Memory B cell (primary cell): ENCODE data around the gene CRISPLD2.

Experiments
- ATAC-seq: fragments of 150-1000 bp; cut with Tn5 transposase; 2 replicates; pipeline ENCODE4 v1.10.0; 2021; ENCODE audit warnings: low read depth, mild to moderate bottlenecking, moderate library complexity
- DNase-seq, 2 donors: peaks; one replicate each; pipeline ENCODE4 v3.0.0; 2022; ENCODE audit warnings: low spot score in 2 of 2
- H3K27ac Mint-ChIP-seq: one replicate; pipeline ENCODE4 v1.8.0; 2022; ENCODE audit warnings: mild to moderate bottlenecking, moderate library complexity, mixed read lengths
- H3K27me3 Mint-ChIP-seq: one replicate; pipeline ENCODE4 v1.8.0; 2022; ENCODE audit warnings: mixed read lengths
- H3K36me3 Mint-ChIP-seq: one replicate; pipeline ENCODE4 v1.8.0; 2022; ENCODE audit warnings: mild to moderate bottlenecking, mixed read lengths
- H3K4me1 Mint-ChIP-seq: one replicate; pipeline ENCODE4 v1.8.0; 2022; ENCODE audit warnings: mixed read lengths
- H3K4me3 Mint-ChIP-seq: one replicate; pipeline ENCODE4 v1.8.0; 2022; ENCODE audit warnings: mild to moderate bottlenecking, moderate library complexity, mixed read lengths
- H3K9me3 Mint-ChIP-seq: one replicate; pipeline ENCODE4 v1.8.0; 2022; ENCODE audit warnings: mixed read lengths

Gene CRISPLD2

GRCh38 chr16:84940670-84941551 lies 121.1 kb downstream of the CRISPLD2 start:
- DNase-seq, result no peak
- Mint-ChIP-seq H3K27ac (no peak overlapping the region), H3K9me3 (no peaks in the 10 kb centered on the region), H3K4me1 (no peaks in the 10 kb centered on the region), H3K4me3 (no peak overlapping the region), H3K36me3 (no peaks in the 10 kb centered on the region), H3K27me3 (peaks cover 9% of the 10 kb centered on the region)
- ATAC-seq, result no peak

DNA sequence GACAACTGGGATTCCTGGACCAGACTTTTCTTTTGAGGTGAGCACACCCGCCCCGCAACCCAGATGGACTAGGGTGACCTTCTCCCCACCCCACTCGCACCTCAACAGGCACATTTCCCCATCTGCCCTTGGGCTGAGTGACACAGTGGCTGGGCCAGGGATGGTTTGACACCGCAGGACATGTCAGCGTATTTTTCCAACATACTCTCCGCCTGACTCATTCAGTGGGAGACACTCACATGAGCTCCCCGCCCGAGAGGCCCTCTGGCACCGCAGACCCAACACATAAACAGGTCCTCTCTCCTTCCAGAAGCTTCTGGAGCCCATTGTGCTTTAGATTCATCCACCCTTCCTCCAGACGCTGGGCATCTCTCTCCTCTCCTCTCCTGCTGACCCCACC lies 122.1 kb downstream of the CRISPLD2 start:
- peaks cover 9% of the 10 kb centered on the region for H3K27me3 Mint-ChIP-seq
- H3K9me3 Mint-ChIP-seq, result no peaks in the 10 kb centered on the region
- DNase-seq, result no peak
- H3K4me1 Mint-ChIP-seq, result no peaks in the 10 kb centered on the region
- no peak overlapping the region for H3K4me3 Mint-ChIP-seq
- no peak overlapping the region for H3K27ac Mint-ChIP-seq
- ATAC-seq, result no peak
- no peaks in the 10 kb centered on the region for H3K36me3 Mint-ChIP-seq

GRCh38 chr16:84942786-84943185 lies 123.0 kb downstream of the CRISPLD2 start:
- ATAC-seq (no peak), DNase-seq (no peak)
- Mint-ChIP-seq H3K27me3 (peaks cover 9% of the 10 kb centered on the region), H3K4me3 (no peak overlapping the region), H3K27ac (no peak overlapping the region), H3K36me3 (no peaks in the 10 kb centered on the region), H3K9me3 (no peaks in the 10 kb centered on the region), H3K4me1 (no peaks in the 10 kb centered on the region)

GRCh38 chr16:84943620-84944019 lies 123.8 kb downstream of the CRISPLD2 start:
- H3K27me3 Mint-ChIP-seq, result peaks cover 9% of the 10 kb centered on the region
- H3K9me3 Mint-ChIP-seq, result no peaks in the 10 kb centered on the region
- no peaks in the 10 kb centered on the region for H3K36me3 Mint-ChIP-seq
- no peaks in the 10 kb centered on the region for H3K4me1 Mint-ChIP-seq
- no peak for ATAC-seq
- H3K27ac Mint-ChIP-seq, result no peak overlapping the region
- H3K4me3 Mint-ChIP-seq, result no peak overlapping the region
- no peak for DNase-seq

DNA sequence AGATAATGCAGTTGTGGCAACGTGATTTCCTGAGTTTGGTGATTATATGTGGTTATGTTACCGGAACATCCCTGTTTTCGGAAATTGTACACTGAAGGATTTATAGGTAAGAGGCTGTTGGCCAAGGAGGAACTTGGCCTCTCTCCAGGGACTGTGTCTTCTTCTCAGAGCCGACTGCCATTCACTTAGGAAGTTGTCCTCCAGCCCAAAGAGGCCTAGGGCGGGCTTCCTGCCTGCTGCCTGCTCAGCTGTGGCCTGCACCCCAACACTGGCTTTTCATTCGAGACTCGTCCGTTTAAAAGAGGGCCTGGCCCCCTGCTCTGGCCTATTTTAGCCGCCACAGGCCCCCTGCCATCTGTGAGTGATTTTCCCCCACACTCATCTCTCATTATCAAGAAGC lies 127.2 kb downstream of the CRISPLD2 start:
- H3K4me3 Mint-ChIP-seq, result no peak overlapping the region
- peaks cover 11% of the 10 kb centered on the region for H3K27me3 Mint-ChIP-seq
- DNase-seq (no peak), ATAC-seq (no peak)
- H3K36me3 Mint-ChIP-seq, result no peaks in the 10 kb centered on the region
- H3K27ac Mint-ChIP-seq, result no peak overlapping the region
- no peaks in the 10 kb centered on the region for H3K9me3 Mint-ChIP-seq
- H3K4me1 Mint-ChIP-seq, result no peaks in the 10 kb centered on the region

- H3K36me3 Mint-ChIP-seq, result no peaks in the 10 kb centered on the region
- ATAC-seq (peak; percentile 46), DNase-seq (no peak)
- no peak overlapping the region for H3K27ac Mint-ChIP-seq
- H3K4me1 Mint-ChIP-seq, result peaks cover 2% of the 10 kb centered on the region
- no peak overlapping the region for H3K4me3 Mint-ChIP-seq
- H3K9me3 Mint-ChIP-seq, result no peaks in the 10 kb centered on the region
- H3K27me3 Mint-ChIP-seq, result peaks cover 9% of the 10 kb centered on the region
Measured at GRCh38 chr16:84947996-84948850, 128.4 kb downstream of the CRISPLD2 start.

DNA sequence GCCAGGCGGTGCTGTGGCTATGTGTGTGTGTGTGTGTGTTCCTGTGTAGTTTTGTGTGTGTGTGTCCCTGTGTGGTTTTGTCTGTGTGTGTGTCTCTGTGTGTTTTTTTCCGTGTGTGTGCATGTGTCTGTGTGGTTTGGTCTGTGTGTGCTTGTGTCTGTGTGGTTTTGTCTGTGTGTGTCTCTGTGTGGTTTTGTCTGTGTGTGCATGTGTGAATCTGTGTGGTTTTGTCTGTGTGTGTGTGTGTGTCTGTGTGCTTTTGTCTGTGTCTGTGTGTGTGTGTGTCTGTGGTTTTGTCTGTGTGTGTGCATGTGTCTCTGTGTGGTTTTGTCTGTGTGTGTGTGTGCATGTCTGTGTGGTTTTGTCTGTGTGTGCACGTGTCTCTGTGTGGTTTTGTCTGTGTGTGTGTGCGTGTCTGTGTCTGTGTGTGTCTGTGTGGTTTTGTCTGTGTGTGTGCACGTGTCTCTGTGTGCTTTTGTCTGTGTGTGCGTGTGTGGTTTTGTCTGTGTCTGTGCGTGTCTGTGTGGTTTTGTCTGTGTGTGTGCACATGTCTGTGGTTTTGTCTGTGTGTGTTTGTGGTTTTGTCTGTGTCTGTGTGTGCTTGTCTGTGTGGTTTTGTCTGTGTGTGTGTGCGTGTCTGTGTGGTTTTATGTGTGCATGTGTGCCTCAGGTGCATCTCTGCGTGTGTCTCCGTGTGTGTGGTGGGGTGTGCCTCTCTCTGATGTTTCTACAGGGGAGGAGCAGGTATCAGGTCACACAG lies 129.2 kb downstream of the CRISPLD2 start:
- no peak for ATAC-seq

DNA sequence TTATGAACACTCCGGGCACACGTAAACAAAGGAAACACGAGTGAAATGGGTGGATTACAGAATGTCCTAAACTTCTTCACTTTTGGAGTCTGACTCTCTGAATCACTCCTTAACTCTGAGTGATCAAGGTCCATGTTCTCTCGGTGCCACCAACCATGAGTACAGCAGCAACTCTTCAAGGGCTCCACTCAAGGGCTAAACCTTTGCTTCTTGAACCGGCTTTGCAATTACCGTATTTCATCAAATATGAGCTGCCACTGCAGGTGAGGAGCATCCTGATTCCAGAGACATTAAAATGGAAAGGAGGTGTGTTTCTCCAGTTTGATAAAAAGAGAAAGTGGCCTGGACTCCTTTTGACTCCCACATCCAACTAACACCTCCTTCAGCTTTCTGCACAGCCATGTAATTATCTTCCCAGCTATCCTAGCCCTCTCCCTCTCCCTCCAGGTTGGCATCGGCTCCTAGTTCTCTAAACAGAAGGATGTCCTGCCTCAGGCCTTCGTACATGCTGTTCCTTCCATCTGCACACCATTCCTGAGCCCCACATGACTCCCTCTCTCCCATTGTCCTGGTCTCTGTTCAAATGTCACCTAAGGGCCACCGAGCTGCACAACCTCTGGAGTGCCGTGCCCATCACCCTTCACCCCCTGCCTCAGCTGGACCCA lies 130.1 kb downstream of the CRISPLD2 start:
- H3K27ac Mint-ChIP-seq, result no peak overlapping the region
- peaks cover 2% of the 10 kb centered on the region for H3K4me1 Mint-ChIP-seq
- ATAC-seq, result no peak
- no peak overlapping the region for H3K4me3 Mint-ChIP-seq
- H3K36me3 Mint-ChIP-seq, result no peaks in the 10 kb centered on the region
- peaks cover 7% of the 10 kb centered on the region for H3K27me3 Mint-ChIP-seq
- no peaks in the 10 kb centered on the region for H3K9me3 Mint-ChIP-seq
- no peak for DNase-seq

More for the DNA sequence above, 129.2 kb downstream of the CRISPLD2 start:
- H3K4me3 Mint-ChIP-seq, result no peak overlapping the region
- no peaks in the 10 kb centered on the region for H3K9me3 Mint-ChIP-seq
- no peaks in the 10 kb centered on the region for H3K36me3 Mint-ChIP-seq
- H3K27ac Mint-ChIP-seq, result no peak overlapping the region
- no peak for DNase-seq
- H3K4me1 Mint-ChIP-seq, result peaks cover 2% of the 10 kb centered on the region
- peaks cover 9% of the 10 kb centered on the region for H3K27me3 Mint-ChIP-seq

GRCh38 chr16:84950906-84951305 lies 131.1 kb downstream of the CRISPLD2 start:
- Mint-ChIP-seq H3K27me3 (peaks cover 7% of the 10 kb centered on the region), H3K27ac (no peak overlapping the region), H3K4me3 (no peak overlapping the region), H3K9me3 (no peaks in the 10 kb centered on the region), H3K36me3 (no peaks in the 10 kb centered on the region), H3K4me1 (peaks cover 2% of the 10 kb centered on the region)
- DNase-seq (no peak), ATAC-seq (peak; percentile 34)

- DNase-seq, result peak; percentile 68 to 73
- Mint-ChIP-seq H3K27ac (no peak overlapping the region), H3K4me3 (no peak overlapping the region), H3K4me1 (peaks cover 2% of the 10 kb centered on the region), H3K9me3 (no peaks in the 10 kb centered on the region), H3K27me3 (peaks cover 7% of the 10 kb centered on the region), H3K36me3 (no peaks in the 10 kb centered on the region)
- peak; percentile 83 for ATAC-seq
Measured at GRCh38 chr16:84952335-84953189, 132.8 kb downstream of the CRISPLD2 start.

DNA sequence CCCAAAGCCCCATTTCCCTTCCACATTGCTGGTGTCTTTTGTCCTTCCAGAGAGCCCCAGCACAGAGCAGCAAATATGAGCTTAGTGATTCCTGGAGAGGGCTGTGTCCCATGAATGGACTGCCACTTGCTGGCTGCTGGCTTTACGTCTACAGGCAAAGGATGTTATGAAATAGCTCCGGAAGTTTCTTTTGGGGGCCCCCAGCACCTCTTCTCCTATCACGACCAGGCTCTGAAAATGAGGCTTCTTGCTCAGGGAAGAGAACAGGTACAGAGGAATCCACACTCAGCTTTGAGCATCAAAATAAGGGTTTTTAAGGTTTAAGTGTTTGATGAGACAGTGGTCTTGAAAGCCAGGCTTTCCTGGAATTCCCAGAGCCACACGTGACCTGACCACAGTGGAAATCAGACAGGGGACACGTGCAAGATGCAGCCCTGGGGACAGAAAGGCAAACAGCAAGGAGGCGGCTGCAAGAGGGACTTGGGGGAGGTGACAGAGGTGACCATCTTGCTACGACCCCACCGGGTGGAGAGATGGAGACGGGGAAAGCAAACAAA lies 133.5 kb downstream of the CRISPLD2 start:
- peaks cover 7% of the 10 kb centered on the region for H3K27me3 Mint-ChIP-seq
- H3K4me1 Mint-ChIP-seq, result peaks cover 2% of the 10 kb centered on the region
- DNase-seq (no peak), ATAC-seq (no peak)
- no peaks in the 10 kb centered on the region for H3K36me3 Mint-ChIP-seq
- H3K4me3 Mint-ChIP-seq, result no peak overlapping the region
- no peak overlapping the region for H3K27ac Mint-ChIP-seq
- no peaks in the 10 kb centered on the region for H3K9me3 Mint-ChIP-seq

DNA sequence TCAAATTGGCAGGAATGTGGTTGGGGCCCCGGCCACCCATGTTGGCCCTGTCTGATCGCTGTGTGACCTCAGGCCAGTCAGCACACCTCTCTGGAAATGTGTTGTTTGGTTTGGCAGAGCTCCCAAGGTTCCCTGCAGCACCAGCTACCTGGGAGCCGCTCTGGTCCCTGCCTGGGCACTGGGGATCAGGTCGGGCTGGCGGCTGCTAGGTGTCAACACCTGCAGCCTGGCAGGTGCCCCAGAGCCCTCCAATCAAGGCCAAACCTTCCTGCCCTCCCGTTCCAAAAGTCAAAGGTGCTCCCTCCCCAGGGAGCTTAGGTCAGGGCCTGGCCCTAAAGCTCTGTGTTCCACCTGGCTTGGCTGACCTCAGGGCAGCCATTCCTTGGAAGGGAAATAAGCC lies 135.6 kb downstream of the CRISPLD2 start:
- DNase-seq (no peak), ATAC-seq (no peak)
- Mint-ChIP-seq H3K4me1 (peaks cover 2% of the 10 kb centered on the region), H3K9me3 (no peaks in the 10 kb centered on the region), H3K36me3 (no peaks in the 10 kb centered on the region), H3K4me3 (no peak overlapping the region), H3K27ac (no peak overlapping the region), H3K27me3 (peaks cover 3% of the 10 kb centered on the region)
